NT2/D1 (cell line): ENCODE data around the gene GMPR.

Experiments
- SUZ12 ChIP-seq: IDR thresholded peaks from 2 replicates; pipeline ENCODE4 v1.6.1; 2011; ENCODE audit not compliant: insufficient read length, insufficient read depth; ENCODE audit errors: extremely low read depth
- YY1 ChIP-seq: IDR thresholded peaks from 2 replicates; pipeline ENCODE4 v1.6.1; 2011; ENCODE audit not compliant: insufficient read length, insufficient read depth
- ZNF274 ChIP-seq: IDR thresholded peaks from 2 replicates; pipeline ENCODE4 v1.6.1; 2011; ENCODE audit warnings: mild to moderate bottlenecking, low read depth, low read length

DNA sequence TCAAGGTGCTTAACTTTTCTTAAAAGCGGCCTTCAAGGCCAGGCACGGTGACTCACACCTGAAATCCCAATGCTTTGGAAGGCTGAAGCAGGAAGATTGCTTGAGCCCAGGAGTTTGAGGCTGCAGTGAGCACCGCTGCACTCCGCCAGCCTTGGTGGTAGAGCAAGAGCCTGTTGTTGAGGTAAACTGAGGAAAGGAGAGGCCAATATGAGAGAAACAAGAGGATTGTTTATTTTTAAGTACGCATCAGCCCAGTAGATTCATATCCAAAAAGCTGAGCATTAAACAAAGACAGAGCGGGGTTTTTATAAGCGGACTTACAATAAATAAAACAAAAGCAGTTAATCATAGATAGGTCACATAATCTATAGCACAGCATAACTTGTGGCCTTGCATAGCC lies 15.0 kb upstream of the GMPR start:
- TF ChIP-seq SUZ12 (no peak), YY1 (no peak), ZNF274 (no peak)
